HG02973 (cell line): ENCODE results near the gene ADGRG7.
"Not testable (repeated sequence)": the region's sequence is repeated elsewhere in the genome, so short reads cannot be mapped to it uniquely, and the experiment has no call there.

Source experiments
- ATAC-seq: cut with Tn5 transposase; IDR thresholded peaks from one replicate; pipeline ENCODE4 v1.9.1; 2021; ENCODE audit warnings: moderate library complexity; ENCODE audit not compliant: unreplicated experiment

Gene ADGRG7

GRCh38 chr3:100609305-100609704, at the start of gene ADGRG7:
Gene ADGRG7, plus strand, starts transcription at chr3:100609601. Its CDS starts 256 bp downstream, at chr3:100609857.
- no peak for ATAC-seq

- ATAC-seq: no peak
Measured at GRCh38 chr3:100560426-100560825, 49.0 kb upstream of the ADGRG7 start.

GRCh38 chr3:100561459-100562158, 47.8 kb upstream of the ADGRG7 start:
- no peak for ATAC-seq

- ATAC-seq: no peak
Measured at GRCh38 chr3:100562224-100562857, 47.1 kb upstream of the ADGRG7 start.

- ATAC-seq: no peak
Measured at GRCh38 chr3:100563228-100563627, 46.2 kb upstream of the ADGRG7 start.

- no peak for ATAC-seq
Measured at GRCh38 chr3:100563652-100564211, 45.7 kb upstream of the ADGRG7 start.

- no peak for ATAC-seq
Measured at GRCh38 chr3:100570811-100571210, 38.6 kb upstream of the ADGRG7 start.

GRCh38 chr3:100574536-100574935, 34.9 kb upstream of the ADGRG7 start:
- no peak for ATAC-seq

- no peak for ATAC-seq
Measured at GRCh38 chr3:100575704-100576103, 33.7 kb upstream of the ADGRG7 start.

- no peak for ATAC-seq
Measured at GRCh38 chr3:100577382-100578008, 31.9 kb upstream of the ADGRG7 start.

- no peak for ATAC-seq
Measured at GRCh38 chr3:100578646-100579045, 30.8 kb upstream of the ADGRG7 start.

- ATAC-seq: no peak
Measured at GRCh38 chr3:100580147-100580546, 29.3 kb upstream of the ADGRG7 start.

GRCh38 chr3:100581650-100582049, 27.8 kb upstream of the ADGRG7 start:
- no peak for ATAC-seq

GRCh38 chr3:100582157-100582556, 27.2 kb upstream of the ADGRG7 start:
- not testable (repeated sequence) for ATAC-seq

- no peak for ATAC-seq
Measured at GRCh38 chr3:100584101-100584660, 25.2 kb upstream of the ADGRG7 start.

GRCh38 chr3:100586832-100587231, 22.6 kb upstream of the ADGRG7 start:
- no peak for ATAC-seq

GRCh38 chr3:100588251-100588650, 21.1 kb upstream of the ADGRG7 start:
- no peak for ATAC-seq

GRCh38 chr3:100590114-100590839, 19.1 kb upstream of the ADGRG7 start:
- ATAC-seq: peak; percentile 84

- ATAC-seq: no peak
Measured at GRCh38 chr3:100590840-100591147, 18.6 kb upstream of the ADGRG7 start.

- no peak for ATAC-seq
Measured at GRCh38 chr3:100591411-100591810, 18.0 kb upstream of the ADGRG7 start.
